Measurements from ENCODE around the gene TRIM45.
A peak's percentile ranks its signal among the peaks of the same experiment; 100 is the strongest.

TRIM45 gene

DNA sequence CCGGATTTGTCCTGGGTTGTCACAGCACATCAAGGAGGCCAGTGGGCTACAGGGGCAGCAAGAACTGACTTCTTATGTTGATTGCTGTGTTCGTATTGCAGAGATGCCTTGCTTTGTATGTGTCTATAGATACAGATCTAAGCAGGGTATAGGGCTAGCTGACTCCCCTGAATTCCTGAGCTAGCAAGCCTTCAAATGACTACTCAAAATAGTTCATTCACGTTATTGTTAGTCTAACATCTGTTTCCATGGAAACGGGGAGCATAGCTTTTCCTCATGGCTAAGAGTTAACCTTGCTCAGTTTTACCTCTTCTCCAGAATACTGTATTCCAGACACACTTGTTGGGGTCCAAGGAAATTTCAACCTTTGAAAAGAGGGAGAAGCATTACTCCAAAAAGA lies 24.1 kb downstream of the TRIM45 start:
- DNase-seq: no peak

DNA sequence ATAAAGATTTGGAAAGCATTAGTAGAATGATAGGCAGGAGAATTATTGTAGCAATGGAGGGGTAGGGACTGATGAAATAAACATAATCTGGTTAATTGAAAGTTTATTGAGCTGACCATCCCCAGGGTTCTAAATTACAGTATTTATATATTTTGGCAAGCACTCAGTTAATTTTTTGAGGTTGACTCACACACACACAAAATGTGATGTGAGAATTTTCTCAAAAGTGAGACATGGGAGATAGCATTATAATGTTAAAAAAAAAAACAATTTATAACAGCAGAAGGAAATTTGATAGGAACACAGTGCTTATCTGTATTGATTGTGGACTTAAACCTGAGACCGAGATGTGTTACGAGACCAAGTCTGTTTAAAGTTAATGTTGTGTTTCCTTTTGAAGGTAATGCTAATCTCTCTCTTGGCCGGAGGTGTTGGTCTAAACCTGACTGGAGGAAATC lies 24.6 kb downstream of the TRIM45 start:
- DNase-seq: no peak

- no peak for DNase-seq
Measured at GRCh38 chr1:117094841-117095604, 26.5 kb downstream of the TRIM45 start.

DNA sequence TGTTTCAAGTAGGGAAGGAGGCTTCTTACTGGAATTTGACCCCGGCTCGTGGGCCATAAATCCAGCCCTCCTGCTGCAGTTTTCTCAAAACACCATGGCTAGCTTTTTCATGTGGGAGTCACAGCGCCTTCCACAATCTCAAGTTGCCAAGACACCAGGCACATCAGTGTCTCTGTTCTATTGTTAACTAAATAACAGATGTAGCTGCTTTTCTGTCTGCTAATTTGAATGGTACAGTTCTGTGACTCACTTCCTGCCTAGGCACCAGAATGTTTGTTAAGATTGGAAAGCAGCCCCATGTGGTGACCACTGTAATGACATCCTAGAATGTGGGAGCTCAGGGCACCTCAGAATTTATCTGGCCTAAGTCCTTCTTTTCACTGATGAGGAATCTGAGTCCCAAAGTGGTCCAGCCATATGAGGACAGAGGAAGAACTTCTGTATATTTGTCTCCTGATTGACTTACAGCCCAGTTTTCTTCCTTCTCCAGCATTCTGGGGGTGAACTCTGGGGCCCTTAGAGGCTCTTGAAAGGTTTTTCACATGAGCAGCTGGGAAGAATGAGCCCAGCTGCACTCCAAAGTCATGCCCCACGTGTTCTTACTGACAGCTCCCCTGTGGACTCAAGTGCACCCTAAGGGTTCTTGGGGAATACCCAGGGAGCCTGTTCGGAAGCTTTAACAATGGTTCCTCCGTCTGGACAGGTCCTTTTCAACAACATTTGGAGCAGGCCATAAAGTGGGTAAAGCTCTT lies 27.5 kb downstream of the TRIM45 start:
- DNase-seq: peak; percentile 55

GRCh38 chr1:117093091-117093534 lies 28.4 kb downstream of the TRIM45 start:
- DNase-seq: peak; percentile 45

DNA sequence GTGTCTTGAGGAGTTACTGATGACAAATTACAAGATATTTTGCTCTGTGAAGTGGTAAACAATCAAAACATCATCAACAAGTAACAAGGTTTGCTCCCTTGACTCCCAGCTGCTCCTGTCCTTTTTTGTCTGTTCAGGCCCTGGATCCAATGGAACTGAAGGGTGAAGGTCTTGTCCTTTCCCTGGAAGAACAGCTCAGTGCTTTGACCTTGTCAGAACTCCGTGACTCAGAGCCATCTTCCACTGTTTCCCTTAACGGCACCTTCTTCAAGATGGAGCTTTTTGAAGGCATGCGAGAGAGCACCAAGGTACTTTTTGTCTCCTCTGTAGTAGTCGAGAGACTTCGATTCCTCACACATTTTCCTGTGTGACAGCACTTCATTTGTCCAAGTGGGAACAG lies 29.0 kb downstream of the TRIM45 start:
- no peak for DNase-seq

DNA sequence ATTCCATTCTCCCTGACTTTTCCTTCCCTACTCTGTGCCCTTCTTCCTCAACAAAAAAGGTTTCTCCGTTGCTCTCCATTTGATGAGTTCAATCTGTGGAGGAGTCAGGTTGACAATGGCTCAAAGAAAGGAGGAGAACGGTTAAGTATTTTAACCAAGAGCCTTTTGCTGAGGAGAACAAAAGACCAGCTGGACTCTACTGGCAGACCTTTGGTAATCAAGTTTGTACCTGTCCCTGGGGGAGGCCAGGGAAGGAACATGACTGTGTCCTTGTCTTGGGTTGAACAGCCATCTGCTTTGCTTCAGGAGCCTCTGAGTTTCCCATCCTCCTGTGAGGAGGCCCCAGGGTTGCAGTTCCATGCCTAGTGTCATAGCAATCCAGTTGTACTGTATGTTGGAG lies 31.6 kb downstream of the TRIM45 start:
- DNase-seq: no peak

DNA sequence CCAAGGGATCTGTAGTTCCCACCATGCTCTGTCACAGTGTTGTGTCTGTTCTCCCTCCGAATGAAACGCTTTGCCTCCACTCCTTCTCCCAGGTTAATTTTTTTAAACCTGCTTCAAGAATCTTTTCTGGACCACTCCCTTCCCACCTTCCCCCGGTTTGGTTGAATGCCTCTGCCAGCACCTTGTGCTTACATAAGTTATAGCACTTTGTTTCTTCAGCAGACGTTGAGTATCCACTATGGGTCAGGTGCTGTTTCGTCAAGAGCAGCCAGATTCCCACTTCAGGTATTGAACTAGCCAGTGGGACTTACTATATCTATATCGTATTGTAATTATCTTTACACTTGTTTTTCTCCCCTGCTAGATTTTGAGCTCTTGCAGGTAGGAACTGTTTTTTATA lies 33.9 kb downstream of the TRIM45 start:
- no peak for DNase-seq

DNA sequence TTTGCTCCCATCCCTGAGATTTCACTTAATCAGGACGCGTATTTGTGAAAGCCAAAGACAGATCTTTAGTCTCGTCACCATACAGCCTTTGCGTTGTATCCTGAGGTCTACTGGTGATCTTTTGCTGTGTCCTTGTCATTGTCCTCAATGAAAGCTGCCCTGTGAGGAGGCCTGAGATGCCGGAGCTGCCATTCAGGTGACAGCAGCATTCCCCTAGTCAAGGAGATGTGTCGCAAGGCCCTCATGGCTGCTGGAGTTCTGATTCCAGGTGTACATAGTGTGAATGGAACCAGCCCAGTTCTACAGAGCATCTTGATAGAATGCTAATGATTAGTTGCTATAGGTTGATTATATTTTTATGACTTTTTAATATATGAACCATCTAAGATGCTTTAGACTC lies 37.3 kb downstream of the TRIM45 start:
- DNase-seq: no peak

DNA sequence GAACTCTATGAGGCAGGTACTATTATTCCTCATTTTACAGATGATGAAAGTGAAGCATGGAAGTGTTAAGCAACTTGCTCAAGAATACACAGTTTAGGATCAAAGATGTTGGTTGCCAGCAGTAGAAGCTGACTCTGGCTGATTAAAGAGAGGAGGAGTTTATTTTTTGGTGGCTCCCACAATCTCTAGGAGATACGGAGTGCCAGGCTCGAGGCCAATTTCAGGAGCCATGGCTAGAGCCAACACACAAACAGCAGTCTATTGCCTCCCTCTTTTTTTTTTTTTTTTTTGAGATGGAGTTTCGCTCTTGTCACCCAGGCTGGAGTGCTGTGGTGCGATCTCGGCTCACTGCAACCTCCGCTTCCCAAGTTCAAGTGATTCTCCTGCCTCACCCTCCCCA lies 41.8 kb downstream of the TRIM45 start:
- DNase-seq: no peak

DNA sequence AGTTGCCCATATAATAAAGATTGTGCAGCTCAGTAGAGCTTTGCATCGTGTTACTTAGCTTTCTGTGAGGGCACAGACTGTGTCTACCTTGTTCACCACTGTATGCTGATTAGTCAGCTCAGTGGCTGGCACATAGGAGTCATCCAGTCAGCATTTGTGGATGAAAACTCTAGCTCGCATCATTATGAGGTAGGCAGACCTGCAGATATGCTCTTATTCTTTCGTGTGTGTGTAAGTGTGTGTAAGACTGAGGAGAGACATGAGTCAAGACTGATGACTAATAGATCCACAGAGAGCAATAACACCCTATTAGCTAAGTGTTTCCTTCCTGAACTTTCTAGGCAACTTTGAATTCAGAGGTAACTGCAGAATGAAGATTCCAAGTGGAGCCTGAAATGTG lies 44.3 kb downstream of the TRIM45 start:
- peak; percentile 73 for DNase-seq

GRCh38 chr1:117076648-117077047 lies 44.9 kb downstream of the TRIM45 start:
- DNase-seq: peak; percentile 37

- no peak for DNase-seq
Measured at GRCh38 chr1:117070124-117070523, 51.4 kb downstream of the TRIM45 start.

GRCh38 chr1:117069220-117069844 lies 52.2 kb downstream of the TRIM45 start:
- no peak for DNase-seq

DNA sequence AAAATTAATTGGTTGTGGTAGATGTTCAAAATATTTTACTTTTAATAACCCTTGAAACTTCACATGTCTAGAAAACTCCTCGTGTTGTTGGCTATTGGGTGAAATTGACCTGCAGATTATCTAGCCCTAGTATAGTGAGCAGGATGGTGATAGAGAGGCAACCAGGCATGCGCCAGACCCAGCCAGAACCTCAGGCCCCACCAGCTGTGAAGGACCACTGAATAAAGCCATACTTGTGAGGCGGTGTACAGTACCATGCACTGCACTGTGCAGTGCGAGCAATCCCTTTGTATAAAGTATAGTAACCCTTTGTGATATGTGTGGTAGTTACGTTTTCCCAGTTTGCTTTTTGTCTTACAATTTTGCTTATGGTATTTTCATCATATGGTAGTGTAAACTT lies 53.0 kb downstream of the TRIM45 start:
- DNase-seq: no peak

GRCh38 chr1:117067533-117068370 lies 53.8 kb downstream of the TRIM45 start:
- peak; percentile 50 for DNase-seq

GRCh38 chr1:117066367-117066766 lies 55.2 kb downstream of the TRIM45 start:
- no peak for DNase-seq

- peak; percentile 40 for DNase-seq
Measured at GRCh38 chr1:117061986-117062415, 59.5 kb downstream of the TRIM45 start.

Data from activated CD4-positive, alpha-beta T cell treated with anti-CD3 and anti-CD28 coated beads for 48 hours (primary cell).